HepG2 (cell line): ENCODE results near the gene IGFBP5. TPM values are rescaled to one million over a fixed set of nuclear protein-coding genes. Genes with fewer than 3 reads are reported as not detected.
A peak's percentile ranks its signal among the peaks of the same experiment; 100 is the strongest.

Experiments used
- GABPA ChIP-seq, 2 experiments: IDR thresholded peaks; 2 replicates each; pipeline ENCODE4 v1.6.1; 2011 to 2016; ENCODE audit warnings: low read depth in 2 of 2, low read length in 1 of 2, missing biosample characterization in 1 of 2, missing genetic modification characterization in 1 of 2
- HMGA1 ChIP-seq: sonication (generic); formaldehyde crosslinking; conservative IDR thresholded peaks from 2 replicates; pipeline ENCODE4 v1.4.0; 2020; ENCODE audit warnings: missing genetic modification reagents
- KIAA2018 ChIP-seq: sonication (generic); formaldehyde crosslinking; IDR thresholded peaks from 2 replicates; pipeline ENCODE4 v1.5.0; 2020; ENCODE audit warnings: mild to moderate bottlenecking, missing genetic modification reagents, borderline replicate concordance
- NONO ChIP-seq, 2 experiments: fragments of 450-650 bp in 1 of 2; sonication (generic) in 1 of 2; formaldehyde crosslinking in 1 of 2; IDR thresholded peaks in 1 of 2; conservative IDR thresholded peaks in 1 of 2; 2 replicates each; pipeline versions ENCODE4 v1.6.1 to v1.8.0; 2017 to 2022; ENCODE audit warnings: mild to moderate bottlenecking in 1 of 2, missing genetic modification reagents in 1 of 2, moderate library complexity in 1 of 2
- NR2F6 ChIP-seq, 2 experiments: IDR thresholded peaks; 2 replicates each; pipeline ENCODE4 v1.6.1; 2016; ENCODE audit warnings: antibody characterized with exemption in 1 of 2, mild to moderate bottlenecking in 1 of 2
- RXRA ChIP-seq: sonication (generic); formaldehyde crosslinking; IDR thresholded peaks from 2 replicates; pipeline ENCODE4 v1.5.1; 2020; ENCODE audit warnings: missing genetic modification reagents
- ZNF121 ChIP-seq: sonication (generic); formaldehyde crosslinking; IDR thresholded peaks from 2 replicates; pipeline ENCODE4 v1.5.0; 2020; ENCODE audit warnings: mild to moderate bottlenecking, missing genetic modification reagents
- ZNF235 ChIP-seq: sonication (generic); formaldehyde crosslinking; IDR thresholded peaks from 2 replicates; pipeline ENCODE4 v1.8.1; 2023; ENCODE audit warnings: mild to moderate bottlenecking, missing genetic modification reagents, borderline replicate concordance
- ZNF354B ChIP-seq: sonication (generic); formaldehyde crosslinking; IDR thresholded peaks from 2 replicates; pipeline ENCODE4 v1.8.0; 2022; ENCODE audit warnings: mild to moderate bottlenecking, missing genetic modification reagents
- ZNF460 ChIP-seq: sonication (generic); formaldehyde crosslinking; IDR thresholded peaks from 2 replicates; pipeline ENCODE4 v1.5.1; 2020; ENCODE audit warnings: missing genetic modification reagents, mild to moderate bottlenecking, borderline replicate concordance
- ZNF501 ChIP-seq: sonication (generic); formaldehyde crosslinking; IDR thresholded peaks from 2 replicates; pipeline ENCODE4 v1.5.1; 2020; ENCODE audit warnings: mild to moderate bottlenecking, moderate library complexity, missing genetic modification reagents
- ZNF580 ChIP-seq: IDR thresholded peaks from 2 replicates; pipeline ENCODE4 v1.6.1; 2016; ENCODE audit warnings: low read depth, borderline replicate concordance
- ZNF644 ChIP-seq: IDR thresholded peaks from 2 replicates; pipeline ENCODE4 v1.6.1; 2016; ENCODE audit warnings: low read depth
- ZNF788 ChIP-seq: sonication (generic); formaldehyde crosslinking; IDR thresholded peaks from 2 replicates; pipeline ENCODE4 v1.5.0; 2020; ENCODE audit warnings: mild to moderate bottlenecking, missing genetic modification reagents, borderline replicate concordance
- ZNF792 ChIP-seq: IDR thresholded peaks from 2 replicates; pipeline ENCODE4 v1.6.1; 2016
- polyA plus RNA-seq, 8 experiments: library from polyadenylated mRNA; depleted of rRNA in 3 of 8; stranded (reverse) in 7 of 8; unstranded in 1 of 8; fragments of >200 nt; fragmentation: Illumina TruSeq in 4 of 8; extraction: Trizol in 4 of 8; gene quantifications; 2 replicates each; pipeline versions ENCODE4 v1.2.1 to v1.2.3, GENCODE V29; 2011 to 2016; ENCODE audit warnings: low read depth in 4 of 8, missing spikeins in 1 of 8, mixed read lengths in 1 of 8; ENCODE audit not compliant: insufficient read depth in 1 of 8
- total RNA-seq, 5 experiments: library from RNA; depleted of rRNA; stranded (reverse); fragments of >200 nt; fragmentation: Illumina TruSeq; extraction: Trizol; gene quantifications; 2 replicates each; pipeline ENCODE4 v1.2.3, GENCODE V29; 2016; ENCODE audit warnings: low read depth in 1 of 5
- TF ChIP-seq, protein P1 (sequence below): IDR thresholded peaks from 2 replicates; pipeline ENCODE4 v1.4.0; 2020; ENCODE audit warnings: mild to moderate bottlenecking, missing genetic modification reagents

IGFBP5 gene
- total and polyA plus RNA-seq, 2 of the 13 experiments (the other 11 are each of a cell fraction or from before 2014, with no cell fraction given) = 0.15 TPM; not detected in 1

DNA sequence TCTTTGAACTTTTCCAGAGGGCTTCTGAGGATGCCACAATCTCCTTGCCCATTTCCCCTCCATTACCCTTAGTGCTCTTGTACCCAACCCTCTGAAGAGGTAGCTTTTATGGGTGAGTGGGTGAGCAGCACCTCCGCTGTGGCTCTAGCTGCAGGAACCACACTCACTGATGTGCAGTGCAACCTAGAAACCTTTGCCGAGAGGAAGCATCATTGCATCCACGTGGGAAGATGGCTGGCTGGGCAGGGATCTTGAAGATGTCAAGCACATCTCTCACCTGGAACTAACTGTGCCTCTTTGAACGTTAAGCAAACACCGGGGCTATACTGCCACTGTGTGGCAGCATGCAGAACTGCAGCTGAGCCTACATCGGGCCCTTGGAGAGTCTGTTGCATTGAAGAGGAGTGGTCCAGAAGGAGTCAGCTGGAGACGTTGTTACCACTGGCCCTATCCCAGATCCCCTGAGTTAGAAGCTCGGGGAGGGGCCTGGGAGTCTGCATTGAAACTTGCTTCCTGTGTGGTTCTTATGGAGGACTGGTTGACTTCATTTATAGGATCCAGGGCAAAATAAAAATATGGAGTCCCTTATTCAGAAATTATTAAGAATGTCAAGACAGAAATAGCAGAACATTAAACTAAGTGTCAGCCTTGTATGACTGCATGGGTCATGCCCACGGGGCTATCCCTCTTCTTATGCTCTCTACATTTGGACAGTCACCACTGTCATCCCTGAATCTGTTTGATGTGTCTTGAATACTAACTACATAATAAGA is 28.7 kb downstream of the IGFBP5 start (continued):
- TF ChIP-seq, protein P1, sequence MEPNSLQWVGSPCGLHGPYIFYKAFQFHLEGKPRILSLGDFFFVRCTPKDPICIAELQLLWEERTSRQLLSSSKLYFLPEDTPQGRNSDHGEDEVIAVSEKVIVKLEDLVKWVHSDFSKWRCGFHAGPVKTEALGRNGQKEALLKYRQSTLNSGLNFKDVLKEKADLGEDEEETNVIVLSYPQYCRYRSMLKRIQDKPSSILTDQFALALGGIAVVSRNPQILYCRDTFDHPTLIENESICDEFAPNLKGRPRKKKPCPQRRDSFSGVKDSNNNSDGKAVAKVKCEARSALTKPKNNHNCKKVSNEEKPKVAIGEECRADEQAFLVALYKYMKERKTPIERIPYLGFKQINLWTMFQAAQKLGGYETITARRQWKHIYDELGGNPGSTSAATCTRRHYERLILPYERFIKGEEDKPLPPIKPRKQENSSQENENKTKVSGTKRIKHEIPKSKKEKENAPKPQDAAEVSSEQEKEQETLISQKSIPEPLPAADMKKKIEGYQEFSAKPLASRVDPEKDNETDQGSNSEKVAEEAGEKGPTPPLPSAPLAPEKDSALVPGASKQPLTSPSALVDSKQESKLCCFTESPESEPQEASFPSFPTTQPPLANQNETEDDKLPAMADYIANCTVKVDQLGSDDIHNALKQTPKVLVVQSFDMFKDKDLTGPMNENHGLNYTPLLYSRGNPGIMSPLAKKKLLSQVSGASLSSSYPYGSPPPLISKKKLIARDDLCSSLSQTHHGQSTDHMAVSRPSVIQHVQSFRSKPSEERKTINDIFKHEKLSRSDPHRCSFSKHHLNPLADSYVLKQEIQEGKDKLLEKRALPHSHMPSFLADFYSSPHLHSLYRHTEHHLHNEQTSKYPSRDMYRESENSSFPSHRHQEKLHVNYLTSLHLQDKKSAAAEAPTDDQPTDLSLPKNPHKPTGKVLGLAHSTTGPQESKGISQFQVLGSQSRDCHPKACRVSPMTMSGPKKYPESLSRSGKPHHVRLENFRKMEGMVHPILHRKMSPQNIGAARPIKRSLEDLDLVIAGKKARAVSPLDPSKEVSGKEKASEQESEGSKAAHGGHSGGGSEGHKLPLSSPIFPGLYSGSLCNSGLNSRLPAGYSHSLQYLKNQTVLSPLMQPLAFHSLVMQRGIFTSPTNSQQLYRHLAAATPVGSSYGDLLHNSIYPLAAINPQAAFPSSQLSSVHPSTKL (CRISPR knock-in tag) = peak; percentile 56; the same call in 1 of the 2 replicates
- TF ChIP-seq NONO (IDR thresholded peaks at IDR 0.05) = no peak
- no peak for TF ChIP-seq NONO (CRISPR knock-in tag; conservative IDR thresholded peaks at IDR 0.05)
- TF ChIP-seq ZNF460 (CRISPR knock-in tag) = no peak
- TF ChIP-seq RXRA (CRISPR knock-in tag) = peak; percentile 28; the same call in 1 of the 2 replicates
- TF ChIP-seq KIAA2018 (CRISPR knock-in tag) = 0 out of 2 replicates have a peak, but pooled peaks have one; percentile 49
- no peak for TF ChIP-seq ZNF792 (CRISPR knock-in tag)
- TF ChIP-seq NR2F6 (IDR thresholded peaks at IDR 0.05) = no peak
- 0 out of 2 replicates have a peak, but pooled peaks have one; percentile 27 for TF ChIP-seq NR2F6 (CRISPR knock-in tag; IDR thresholded peaks at IDR 0.05)
- no peak for TF ChIP-seq ZNF644
- peak; percentile 58; the same call in 1 of the 2 replicates for TF ChIP-seq ZNF788 (CRISPR knock-in tag)
- no peak for TF ChIP-seq HMGA1
- TF ChIP-seq ZNF121 (CRISPR knock-in tag) = no peak
- TF ChIP-seq ZNF354B (CRISPR knock-in tag) = no peak
- TF ChIP-seq GABPA (IDR thresholded peaks at IDR 0.05; ENCODE audit: low read depth, low read length) = no peak
- TF ChIP-seq GABPA (CRISPR knock-in tag; IDR thresholded peaks at IDR 0.05; ENCODE audit: low read depth) = no peak
- TF ChIP-seq ZNF235 (CRISPR knock-in tag) = no peak
- peak; percentile 57; the same call in 1 of the 2 replicates for TF ChIP-seq ZNF501 (CRISPR knock-in tag)
- peak; percentile 26; the same call in 1 of the 2 replicates for TF ChIP-seq ZNF580 (CRISPR knock-in tag)
